HG03159 (cell line): ENCODE results near the gene TGFBR3L.

Source experiments
- ATAC-seq: cut with Tn5 transposase; IDR thresholded peaks from one replicate; pipeline ENCODE4 v1.9.1; 2021; ENCODE audit warnings: mild to moderate bottlenecking, moderate library complexity; ENCODE audit not compliant: unreplicated experiment

The TGFBR3L gene

DNA sequence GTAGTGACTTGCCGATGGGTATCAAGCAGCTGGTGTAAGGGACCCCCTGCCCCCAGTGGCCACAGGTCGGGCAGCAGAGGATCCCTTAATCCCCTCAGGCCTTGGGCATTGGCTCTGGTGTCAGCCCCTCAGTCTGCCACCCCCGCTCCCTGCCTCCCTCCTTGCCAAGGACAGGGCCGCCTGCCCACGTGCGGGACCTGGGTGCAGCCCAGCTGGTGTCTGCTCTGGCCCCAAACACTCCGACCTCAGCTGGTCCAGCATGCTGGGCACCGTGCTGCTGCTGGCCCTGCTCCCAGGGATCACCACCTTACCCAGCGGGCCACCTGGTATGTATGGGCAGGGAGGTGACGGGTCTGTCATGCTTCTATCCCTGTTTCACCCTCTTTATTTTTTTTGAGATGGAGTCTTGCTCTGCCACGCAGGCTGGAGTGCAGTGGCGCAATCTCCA is at the start of gene TGFBR3L:
Gene TGFBR3L, plus strand, starts transcription at position 233 of the 448 bp plus-strand sequence.
- ATAC-seq, result no peak

GRCh38 chr19:7865262-7865911 is 49.2 kb upstream of the TGFBR3L start:
- ATAC-seq, result no peak

- ATAC-seq, result no peak
These were observed 48.1 kb upstream of the TGFBR3L start for GRCh38 chr19:7866399-7867091.

GRCh38 chr19:7867092-7867844 is 47.4 kb upstream of the TGFBR3L start:
- no peak for ATAC-seq

DNA sequence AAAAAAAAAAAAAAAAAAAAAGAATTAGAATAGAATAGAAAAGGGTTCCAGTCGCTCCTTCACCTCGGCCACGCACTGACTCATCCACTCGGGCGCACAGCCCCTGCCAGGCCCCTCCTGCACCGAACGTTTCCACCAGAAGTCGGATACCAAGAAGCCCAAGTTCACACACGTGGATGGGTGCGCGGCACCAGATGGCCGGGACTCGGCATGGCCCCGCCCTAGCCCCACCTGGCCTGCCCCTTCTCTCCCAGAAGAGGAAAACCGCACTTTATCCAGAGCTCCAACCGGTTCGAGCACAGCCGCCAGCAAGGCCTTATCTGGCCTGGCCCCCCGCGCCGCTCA is 46.3 kb upstream of the TGFBR3L start:
- ATAC-seq, result no peak

- ATAC-seq, result peak; percentile 54
These were observed 45.8 kb upstream of the TGFBR3L start for GRCh38 chr19:7868671-7869452.

- peak; percentile 50 for ATAC-seq
These were observed 45.1 kb upstream of the TGFBR3L start for GRCh38 chr19:7869453-7869909.

DNA sequence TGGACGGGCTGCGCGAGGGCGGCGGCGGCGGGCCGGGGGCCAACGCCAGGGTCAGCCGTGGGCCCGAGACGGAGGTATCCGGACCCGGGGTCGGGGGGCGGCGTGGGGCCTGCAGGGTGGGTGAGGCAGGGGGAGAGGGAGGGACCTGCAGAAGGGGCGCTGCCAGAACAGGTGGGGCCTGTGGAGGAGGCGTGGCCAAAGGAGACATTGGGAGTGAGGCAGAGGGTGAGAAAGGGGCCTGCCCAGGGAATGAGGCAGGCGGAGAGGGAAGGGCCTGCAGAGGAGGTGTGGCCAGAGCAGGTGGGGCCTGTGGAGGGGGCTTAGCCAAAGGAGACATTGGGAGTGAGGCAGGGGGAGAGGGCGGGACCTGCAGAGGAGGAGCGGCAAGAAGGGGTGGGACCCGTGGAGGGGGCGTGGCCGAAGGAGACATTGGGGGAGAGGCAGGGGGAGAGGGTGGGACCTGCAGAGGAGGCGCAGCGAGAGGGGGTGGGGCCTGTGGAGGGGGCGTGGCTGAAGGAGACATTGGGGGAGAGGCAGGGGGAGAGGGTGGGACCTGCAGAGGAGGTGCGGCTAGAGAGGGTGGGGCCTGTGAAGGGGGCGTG is 44.6 kb upstream of the TGFBR3L start:
- no peak for ATAC-seq

DNA sequence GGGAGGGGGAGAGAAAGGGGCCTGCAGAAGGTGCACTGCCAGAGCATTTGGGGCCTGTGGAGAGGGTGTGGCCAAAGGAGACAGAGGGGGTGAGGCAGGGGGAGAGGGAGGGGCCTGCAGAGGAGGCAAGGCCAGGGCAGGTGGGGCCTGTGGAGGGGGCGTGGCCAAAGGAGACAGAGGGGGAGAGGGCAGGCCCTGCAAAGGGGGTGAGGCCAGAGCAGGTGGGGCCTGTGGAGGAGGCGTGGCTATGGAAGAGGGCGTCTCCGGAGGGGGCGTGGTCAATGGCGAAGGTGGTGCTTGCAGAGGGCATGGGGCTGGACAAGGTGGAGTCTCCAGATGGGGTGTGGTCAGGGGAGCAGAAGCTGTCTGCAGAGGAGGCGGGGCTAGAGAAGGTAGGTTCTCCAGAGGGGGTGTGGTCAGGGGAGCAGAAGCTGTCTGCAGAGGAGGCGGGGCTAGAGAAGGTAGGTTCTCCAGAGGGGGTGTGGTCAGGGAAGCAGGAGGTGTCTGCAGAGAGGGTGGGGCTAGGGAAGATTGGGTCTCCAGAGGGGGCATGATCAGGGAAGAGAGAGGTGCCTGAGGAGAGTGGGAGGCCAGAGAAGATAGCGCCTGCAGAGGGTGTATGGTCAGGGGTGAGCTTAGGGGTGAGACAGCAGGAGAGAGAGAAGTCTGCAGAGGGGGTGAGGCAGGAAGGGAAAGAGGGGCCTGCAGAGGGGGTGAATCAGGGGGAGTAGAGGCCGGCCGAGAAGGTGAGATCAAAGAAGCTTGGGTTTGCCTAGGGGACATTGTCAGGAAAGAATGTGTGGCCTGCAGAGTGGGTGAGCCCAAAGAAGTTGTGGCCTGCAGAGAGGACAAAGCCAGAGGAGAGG is 43.8 kb upstream of the TGFBR3L start:
- no peak for ATAC-seq

DNA sequence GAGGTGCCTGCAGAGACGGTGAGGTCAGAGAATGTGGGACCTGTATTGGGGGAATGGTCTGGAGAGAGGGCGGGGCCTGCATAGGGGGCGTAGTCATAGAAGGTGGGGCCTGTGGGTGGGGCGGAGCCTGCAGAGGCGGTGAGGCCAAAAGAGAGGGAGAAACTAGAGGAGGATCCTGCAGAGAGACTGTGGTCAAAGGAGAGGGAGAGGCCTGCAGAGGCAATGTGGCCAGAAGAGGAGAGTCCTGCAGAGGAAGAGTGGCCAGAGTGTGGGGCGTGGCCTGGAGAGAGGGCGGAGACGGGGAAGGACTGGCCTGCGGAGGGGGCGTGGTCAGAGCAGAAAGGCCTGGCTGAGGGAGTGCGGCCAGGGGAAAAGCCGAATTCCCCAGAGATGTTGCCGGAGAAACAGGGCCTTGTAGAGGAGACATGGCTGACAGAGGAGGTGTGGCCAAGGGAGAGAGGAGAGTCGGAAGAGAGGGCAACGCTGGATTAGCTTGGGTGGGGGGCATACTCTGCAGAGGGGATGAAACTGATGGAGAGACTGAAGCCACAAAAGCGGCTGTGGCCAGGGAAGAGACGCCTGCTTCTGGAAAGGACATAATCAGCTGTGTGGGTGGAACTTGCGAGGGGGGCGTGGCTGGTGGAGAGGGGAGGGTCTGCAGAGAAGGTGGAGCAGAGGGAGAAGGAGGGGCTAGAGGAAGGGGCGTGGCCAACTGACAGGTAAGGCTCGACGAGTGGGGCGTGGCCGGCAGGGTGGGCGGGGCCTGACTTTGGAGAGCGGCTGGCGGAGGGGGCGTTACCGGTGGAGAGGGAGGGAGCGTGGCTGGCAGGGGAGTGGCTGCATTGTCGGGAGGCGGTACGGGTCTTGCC is 43.0 kb upstream of the TGFBR3L start:
- no peak for ATAC-seq

GRCh38 chr19:7872306-7873204 is 42.1 kb upstream of the TGFBR3L start:
- no peak for ATAC-seq

- no peak for ATAC-seq
These were observed 41.1 kb upstream of the TGFBR3L start for GRCh38 chr19:7873304-7874075.

GRCh38 chr19:7874076-7874896 is 40.3 kb upstream of the TGFBR3L start, which contains the start of gene PRR36:
Gene PRR36 (minus strand): TSS chr19:7874390. CDS start chr19:7873689, 701 bp downstream.
- ATAC-seq, result no peak

DNA sequence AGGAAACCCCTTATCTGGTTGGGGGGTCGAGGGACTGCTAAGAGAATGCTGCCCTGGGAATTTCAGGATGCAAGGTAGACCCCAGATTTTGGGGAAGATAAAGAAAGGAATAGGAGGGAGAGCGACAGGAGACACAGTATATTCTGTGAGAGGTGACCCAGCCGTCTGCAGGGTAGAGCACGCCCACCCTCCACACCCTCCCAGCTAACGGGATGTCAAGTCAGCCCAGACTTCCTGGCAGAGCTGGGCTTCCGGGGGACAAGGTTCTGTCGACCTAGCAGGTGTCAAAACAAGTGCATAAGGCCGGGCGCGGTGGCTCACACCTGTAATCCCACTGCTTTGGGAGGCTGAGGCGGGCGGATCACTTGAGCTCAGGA is 39.7 kb upstream of the TGFBR3L start:
- no peak for ATAC-seq

DNA sequence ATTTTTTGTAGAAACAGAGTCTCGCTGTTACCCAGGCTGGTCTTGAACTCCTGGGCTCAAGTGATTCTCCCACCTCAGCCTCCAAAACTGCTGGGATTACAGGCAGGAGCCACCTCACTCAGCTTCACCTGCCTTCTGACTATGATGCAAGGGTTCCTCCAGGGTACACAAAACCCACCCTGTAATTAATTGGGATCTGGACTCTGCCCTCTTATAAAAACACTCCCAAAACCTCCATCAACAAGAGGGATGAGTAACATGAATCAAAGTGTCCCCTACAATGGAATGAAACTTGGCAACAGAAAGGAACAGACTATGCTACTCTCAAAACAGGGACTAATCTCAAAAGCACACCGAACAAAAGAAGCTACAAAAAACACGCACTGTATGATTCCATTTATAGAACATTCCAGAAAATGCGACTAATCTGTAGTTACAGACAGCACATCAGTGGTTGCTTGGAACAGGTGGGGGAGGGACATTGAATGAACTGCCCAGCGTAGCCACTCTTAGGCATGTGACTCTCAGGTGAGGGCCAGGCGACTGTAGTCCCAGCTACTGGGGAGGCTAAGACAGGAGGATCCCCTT is 37.3 kb upstream of the TGFBR3L start:
- ATAC-seq, result no peak
